GM12878 (cell line): ENCODE data around the gene DZIP1L. TPM values are rescaled to one million over a fixed set of nuclear protein-coding genes. Genes with fewer than 3 reads are reported as not detected.

ENCODE experiments used
- ATAC-seq: fragments of 200-7000 bp; cut with Tn5 transposase; 3 replicates; pipeline ENCODE4 v1.9.1; 2020; ENCODE audit warnings: mild to moderate bottlenecking, moderate library complexity
- BruUV-seq: library from RNA; stranded (reverse); fragments of 400-500 nt; replicated peaks from 2 replicates; lab custom pipeline; 2021; lab: Mats Ljungman, UMichigan
- CTCF ChIA-PET: fragments of 300-600 bp; sonication (Branson Sonifier 250); formaldehyde crosslinking; extraction: SDS; loops from one replicate; lab custom pipeline; 2021; ENCODE audit warnings: inconsistent platforms; lab: Yijun Ruan, JAX
- POLR2A ChIA-PET: fragments of 350-600 bp; formaldehyde crosslinking; extraction: SDS; loops from one replicate; lab custom pipeline; 2021; ENCODE audit warnings: inconsistent platforms; lab: Charles Lee
- RAD21 ChIA-PET: fragments of 300-600 bp; sonication (Branson Sonifier 250); formaldehyde crosslinking; loops from one replicate; lab custom pipeline; 2023; ENCODE audit warnings: antibody characterized with exemption; ENCODE audit not compliant: unreplicated experiment; lab: Charles Lee
- SMC1A ChIA-PET: fragments of 300-600 bp; sonication (Branson Sonifier 250); formaldehyde crosslinking; loops from one replicate; lab custom pipeline; 2023; ENCODE audit not compliant: unreplicated experiment, uncharacterized antibody; lab: Charles Lee
- DNase-seq: peaks from one replicate; pipeline ENCODE4 v3.0.0-alpha.2; 2011; ENCODE audit warnings: low read depth, low spot score
- FAIRE-seq: peaks from 3 replicates; lab custom pipeline; 2011; peaks lifted over from hg19 to GRCh38; lab: Jason Lieb, UNC
- H2AFZ ChIP-seq: 2 replicates; pipeline ENCODE4 v1.6.0; 2011; ENCODE audit warnings: low read depth, low read length, control low read depth; ENCODE audit not compliant: control insufficient read depth
- H3K27ac ChIP-seq: 2 replicates; pipeline ENCODE4 v1.5.1; 2011; ENCODE audit warnings: control low read depth; ENCODE audit not compliant: control insufficient read depth, insufficient read depth
- H3K27me3 ChIP-seq, 2 experiments: replicated peaks in 1 of 2; 2 replicates each; pipeline versions ENCODE4 v1.6.0 to v1.6.1; 2011; ENCODE audit warnings: low read length in 1 of 2; ENCODE audit not compliant: control insufficient read depth in 2 of 2, insufficient read depth in 2 of 2
- H3K36me3 ChIP-seq, 2 experiments: 2 replicates each; pipeline ENCODE4 v1.5.1; 2011; ENCODE audit warnings: low read length in 1 of 2; ENCODE audit not compliant: control insufficient read depth in 2 of 2, insufficient read depth in 2 of 2
- H3K4me1 ChIP-seq: 2 replicates; pipeline ENCODE4 v1.6.1; 2011; ENCODE audit warnings: mild to moderate bottlenecking, low read length, moderate library complexity, mixed read lengths; ENCODE audit not compliant: control insufficient read depth, insufficient read depth
- H3K4me2 ChIP-seq: 2 replicates; pipeline ENCODE4 v1.6.0; 2011; ENCODE audit warnings: control low read depth; ENCODE audit not compliant: control insufficient read depth, insufficient read depth
- H3K4me3 ChIP-seq: fragments of 200-600 bp; sonication (generic); 2 replicates; pipeline ENCODE4 v1.5.1; 2016
- H3K79me2 ChIP-seq: 2 replicates; pipeline ENCODE4 v1.6.0; 2011; ENCODE audit warnings: low read length; ENCODE audit not compliant: control insufficient read depth, insufficient read depth
- H3K9ac ChIP-seq: 2 replicates; pipeline ENCODE4 v1.8.0; 2011; ENCODE audit warnings: low read length, control low read depth, mixed read lengths; ENCODE audit not compliant: control insufficient read depth, insufficient read depth
- H3K9me3 ChIP-seq: replicated peaks from 3 replicates; pipeline ENCODE4 v1.5.1; 2011; ENCODE audit warnings: mild to moderate bottlenecking, low read length; ENCODE audit not compliant: control insufficient read depth, insufficient read depth
- H4K20me1 ChIP-seq: 2 replicates; pipeline ENCODE4 v1.6.0; 2011; ENCODE audit not compliant: control insufficient read depth, insufficient read depth
- CTCF ChIP-seq, 3 experiments: IDR thresholded peaks in 2 of 3; conservative IDR thresholded peaks in 1 of 3; 2 replicates each; pipeline ENCODE4 v1.5.1; 2011; ENCODE audit warnings: low read depth in 3 of 3, low read length in 3 of 3, mild to moderate bottlenecking in 3 of 3, control low read depth in 2 of 3, moderate library complexity in 2 of 3, inconsistent platforms in 1 of 3, mixed read lengths in 1 of 3; ENCODE audit not compliant: control insufficient read depth in 2 of 3, insufficient read depth in 1 of 3; ENCODE audit errors: extremely low read depth in 1 of 3
- EZH2 ChIP-seq: IDR thresholded peaks from 2 replicates; pipeline ENCODE4 v1.6.1; 2012; ENCODE audit warnings: low read depth, mild to moderate bottlenecking, control low read depth, inconsistent platforms, low read length, borderline replicate concordance; ENCODE audit not compliant: control insufficient read depth
- HDAC2 ChIP-seq: fragments of 200-600 bp; sonication (generic); IDR thresholded peaks from 2 replicates; pipeline ENCODE4 v1.6.1; 2017
- HDGF ChIP-seq: fragments of 450-650 bp; IDR thresholded peaks from 2 replicates; pipeline ENCODE4 v1.6.1; 2016; ENCODE audit warnings: antibody characterized with exemption
- MYB ChIP-seq: fragments of 150-350 bp; IDR thresholded peaks from 2 replicates; pipeline ENCODE4 v1.6.1; 2014; ENCODE audit warnings: mild to moderate bottlenecking, low read depth, low read length, borderline replicate concordance
- SIN3A ChIP-seq: IDR thresholded peaks from 2 replicates; pipeline ENCODE4 v1.6.1; 2012; ENCODE audit warnings: low read depth, low read length, improper control_type of control experiment
- SREBF2 ChIP-seq: IDR thresholded peaks from 2 replicates; pipeline ENCODE4 v1.6.1; 2012; ENCODE audit warnings: mild to moderate bottlenecking, low read length
- SUZ12 ChIP-seq: fragments of 200-600 bp; sonication (generic); IDR thresholded peaks from one replicate; pipeline ENCODE4 v1.6.1; 2018; ENCODE audit warnings: antibody characterized with exemption, mild to moderate bottlenecking; ENCODE audit not compliant: unreplicated experiment
- ZNF687 ChIP-seq: fragments of 450-650 bp; IDR thresholded peaks from 2 replicates; pipeline ENCODE4 v1.6.1; 2017; ENCODE audit warnings: mild to moderate bottlenecking, moderate library complexity
- WGBS: methylation state at CpG from one replicate; pipeline ENCODE4 v1.1.6; 2016; ENCODE audit warnings: low lambda C conversion rate; ENCODE audit not compliant: insufficient replicate concordance, insufficient coverage; ENCODE audit errors: missing lambda C conversion rate; 5-methylcytosine and 5-hydroxymethylcytosine counted together
- in situ Hi-C: fragments of 300-500 bp; cut with MboI; formaldehyde crosslinking; loops from 9 replicates; pipeline ENCODE4 v1.14.3; 2018; ENCODE audit warnings: mixed read lengths
- intact Hi-C: fragments of 100-400 bp; cut with micrococcal nuclease; formaldehyde crosslinking; loops from one replicate; pipeline ENCODE4 v1.14.2; 2022; ENCODE audit not compliant: unreplicated experiment
- polyA plus RNA-seq, 11 experiments: library from polyadenylated mRNA; depleted of rRNA in 4 of 11; unstranded in 6 of 11; stranded (reverse) in 5 of 11; fragments of >200 nt; fragmentation: Nextera tagmentation in 4 of 11; fragmentation: Illumina TruSeq in 1 of 11; extraction: Ambion mirVana in 4 of 11; extraction: Trizol in 1 of 11; gene quantifications; 1 replicate in 1 of 11; 2 replicates in 10 of 11; pipeline versions ENCODE4 v1.2.1 to v1.2.3, GENCODE V29; 2011 to 2016; ENCODE audit warnings: inconsistent platforms in 2 of 11, missing spikeins in 2 of 11, low read depth in 1 of 11
- total RNA-seq, 4 experiments: library from RNA; depleted of rRNA in 3 of 4; stranded (reverse); fragments of >200 nt in 3 of 4; fragmentation: Illumina TruSeq in 1 of 4; extraction: Trizol in 1 of 4; gene quantifications; 2 replicates each; pipeline versions ENCODE4 v1.2.1 to v1.2.3, GENCODE V29; 2013 to 2021

DZIP1L gene
- total and polyA plus RNA-seq, 10 of the 15 experiments (the other 5 are each of a cell fraction or from before 2014, with no cell fraction given) = not detected

- no peak for FAIRE-seq
- POLR2A ChIA-PET = no interaction called here
- no peak for DNase-seq
Measured at GRCh38 chr3:138078096-138078495, 37.3 kb downstream of the DZIP1L start.

More at GRCh38 chr3:138078096-138078495, 37.3 kb downstream of the DZIP1L start:
- Histone ChIP-seq H3K4me1 (peaks cover 2% of the 10 kb centered on the region), H3K27ac (no peak overlapping the region), H3K9me3 (no peaks in the 10 kb centered on the region), H3K4me2 (no peak overlapping the region), H2AFZ (no peak overlapping the region), H4K20me1 (no peaks in the 10 kb centered on the region), H3K79me2 (no peaks in the 10 kb centered on the region), H3K4me3 (no peak overlapping the region), H3K27me3 (peaks cover 0 to 2% of the 10 kb centered on the region in 2 experiments; a peak in 2 of 4 replicates), H3K9ac (no peak overlapping the region), H3K36me3 (no peaks in the 10 kb centered on the region)
- TF ChIP-seq SUZ12 = no peak
- TF ChIP-seq CTCF (IDR thresholded peaks at IDR 0.05 in 2 of 3, conservative IDR thresholded peaks at IDR 0.05 in 1 of 3; ENCODE audit: control insufficient read depth in 2 of 3, extremely low read depth in 1 of 3, insufficient read depth in 1 of 3, low read depth in 3 of 3, low read length in 3 of 3) = no peak
- no peak for TF ChIP-seq SIN3A
- TF ChIP-seq EZH2 = no peak
- TF ChIP-seq HDGF = no peak
- TF ChIP-seq HDAC2 = no peak
- TF ChIP-seq ZNF687 = no peak
- no peak for TF ChIP-seq SREBF2
- TF ChIP-seq MYB = no peak
- in situ Hi-C loops = no loop called here
- intact Hi-C loops = no loop called here
- CTCF ChIA-PET = no interaction called here
- ATAC-seq = no peak
- SMC1A ChIA-PET = interaction anchor here (0.6 kb wide), 1 partner anchor 1755 kb away, joined by 4 read pairs; no protein-coding TSS in a partner anchor
- WGBS = 4% methylated on average over 4 of the region's 4 CpGs
- RAD21 ChIA-PET = no interaction called here
- BruUV-seq = no TSS peak
